HG02642 (cell line): ENCODE data around the gene UBQLNL.

ENCODE experiments used
- ATAC-seq: cut with Tn5 transposase; IDR thresholded peaks from one replicate; pipeline ENCODE4 v1.9.1; 2021; ENCODE audit warnings: mild to moderate bottlenecking; ENCODE audit not compliant: unreplicated experiment, poor library complexity

The UBQLNL gene

GRCh38 chr11:5516599-5516998 is at the start of gene UBQLNL:
Gene UBQLNL (minus strand): TSS chr11:5516699. CDS start chr11:5516441, 258 bp downstream.
- ATAC-seq, result no peak

GRCh38 chr11:5564259-5565019 is 47.9 kb upstream of the UBQLNL start:
- no peak for ATAC-seq

- no peak for ATAC-seq
These were observed 41.3 kb upstream of the UBQLNL start for GRCh38 chr11:5557751-5558150.

GRCh38 chr11:5556596-5557188 is 40.2 kb upstream of the UBQLNL start:
- ATAC-seq, result no peak

- no peak for ATAC-seq
These were observed 36.8 kb upstream of the UBQLNL start for GRCh38 chr11:5553343-5553742.

- no peak for ATAC-seq
These were observed 34.1 kb upstream of the UBQLNL start for GRCh38 chr11:5550440-5551095.

GRCh38 chr11:5548440-5548839 is 31.9 kb upstream of the UBQLNL start, which contains the start of gene OR52H1:
Gene OR52H1 (minus strand): TSS chr11:5548540. CDS start chr11:5545505, 3,035 bp downstream.
- no peak for ATAC-seq

GRCh38 chr11:5547982-5548381 is 31.5 kb upstream of the UBQLNL start:
- ATAC-seq, result peak; percentile 75

- ATAC-seq, result no peak
These were observed 30.0 kb upstream of the UBQLNL start for GRCh38 chr11:5546457-5546856.

GRCh38 chr11:5541427-5541826 is 24.9 kb upstream of the UBQLNL start:
- no peak for ATAC-seq

- ATAC-seq, result no peak
These were observed 20.0 kb upstream of the UBQLNL start for GRCh38 chr11:5536482-5536881.

GRCh38 chr11:5534046-5534445 is 17.5 kb upstream of the UBQLNL start:
- no peak for ATAC-seq

GRCh38 chr11:5531053-5531831 is 14.7 kb upstream of the UBQLNL start:
- ATAC-seq, result no peak

GRCh38 chr11:5528495-5528894 is 12.0 kb upstream of the UBQLNL start:
- no peak for ATAC-seq

- ATAC-seq, result no peak
These were observed 11.2 kb upstream of the UBQLNL start for GRCh38 chr11:5527716-5528115.

- no peak for ATAC-seq
These were observed 8.3 kb upstream of the UBQLNL start for GRCh38 chr11:5524756-5525155.

GRCh38 chr11:5522308-5522707 is 5.8 kb upstream of the UBQLNL start:
- ATAC-seq, result no peak

GRCh38 chr11:5521540-5521939 is 5.0 kb upstream of the UBQLNL start:
- no peak for ATAC-seq

- no peak for ATAC-seq
These were observed 1.7 kb downstream of the UBQLNL start for GRCh38 chr11:5514841-5515240.

- ATAC-seq, result no peak
These were observed 6.7 kb downstream of the UBQLNL start, which contains the start of gene UBQLN3 for GRCh38 chr11:5509803-5510202. Gene UBQLN3 (minus strand): TSS chr11:5509957. CDS start chr11:5509558, 399 bp downstream.
